ENCODE measurements around the gene CA10.

CA10 gene

DNA sequence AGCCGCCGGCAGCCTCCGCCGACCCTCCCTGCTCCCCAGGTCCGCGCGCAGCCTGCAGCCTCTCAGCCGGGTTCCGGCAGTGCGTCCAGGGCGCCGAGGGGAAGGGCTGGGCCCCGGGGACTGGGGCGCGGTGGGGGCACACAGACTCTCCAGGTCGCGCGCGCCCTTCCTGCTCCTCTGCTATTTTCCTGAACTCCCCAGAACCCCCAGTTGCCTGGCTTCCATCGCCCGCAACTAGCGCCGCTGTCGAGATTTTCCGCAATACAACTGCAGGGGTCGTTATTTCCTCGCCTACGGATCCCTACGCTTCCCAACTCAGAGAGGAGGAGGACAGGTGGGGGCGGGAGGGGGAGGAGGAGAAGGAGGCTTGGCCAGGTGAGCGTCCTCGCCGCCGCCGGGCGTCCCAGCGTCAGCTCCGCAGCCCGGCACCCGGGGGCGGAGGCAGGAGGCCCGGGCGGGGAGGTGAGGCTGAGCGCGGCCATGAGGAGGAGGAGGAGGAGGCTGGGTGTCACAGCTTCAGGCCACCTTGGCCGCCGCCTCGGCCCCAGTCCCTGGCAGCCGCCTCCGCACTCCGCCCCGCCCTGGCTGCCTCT lies at the start of gene CA10:
Gene CA10, minus strand, starts transcription at position 265 of the 593 bp plus-strand sequence.
- DNase-seq: no peak

DNA sequence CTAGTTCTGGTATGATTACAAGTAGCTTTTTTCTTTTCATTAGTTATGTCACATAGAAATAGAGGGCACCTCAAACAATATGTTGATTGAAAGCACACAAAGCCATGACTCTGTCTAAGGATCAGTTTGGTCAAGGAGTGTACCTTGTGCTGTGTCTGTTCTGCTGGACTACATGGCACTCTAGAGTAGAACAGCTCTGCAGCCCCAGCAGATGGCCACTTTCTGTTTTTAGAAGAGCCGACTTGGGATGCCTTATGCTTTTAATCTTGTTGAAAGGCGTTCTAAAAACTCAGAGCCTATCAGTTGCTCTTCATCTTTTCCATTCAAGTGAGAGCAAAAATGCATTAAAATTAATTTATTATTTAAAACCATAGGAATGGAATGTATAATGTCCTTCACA lies 49.3 kb upstream of the CA10 start:
- no peak for DNase-seq

DNA sequence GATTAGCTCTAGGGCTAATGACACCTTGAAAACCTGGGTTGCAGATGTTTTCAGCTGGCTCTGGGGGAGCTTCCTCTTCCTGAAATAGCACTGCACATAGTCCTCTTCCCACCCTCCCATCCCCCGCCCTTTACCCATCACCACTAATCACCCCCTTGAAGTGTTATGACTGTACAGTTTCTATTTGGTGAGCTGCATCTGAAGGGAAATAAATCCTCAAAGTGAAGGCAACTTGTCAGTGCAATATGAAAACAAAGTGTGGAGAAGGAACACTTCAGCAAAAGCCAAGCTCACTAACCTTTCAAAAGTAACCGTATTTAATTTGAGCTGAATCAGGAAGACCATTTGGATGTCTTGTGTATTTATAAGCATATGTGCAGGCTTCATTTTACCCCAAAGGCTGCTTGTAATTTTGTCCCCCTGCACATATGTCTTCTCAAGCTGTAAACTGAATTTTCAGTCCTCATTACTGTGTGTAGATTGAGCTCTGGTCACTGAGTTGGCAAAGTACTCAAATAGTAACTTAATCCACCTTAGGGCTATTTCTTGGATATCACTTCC lies 44.1 kb upstream of the CA10 start:
- DNase-seq: no peak

GRCh38 chr17:52201767-52202519 lies 43.4 kb upstream of the CA10 start:
- DNase-seq: no peak

- DNase-seq: no peak
Measured at GRCh38 chr17:52191491-52191890, 33.0 kb upstream of the CA10 start.

GRCh38 chr17:52181782-52182181 lies 23.3 kb upstream of the CA10 start:
- no peak for DNase-seq

DNA sequence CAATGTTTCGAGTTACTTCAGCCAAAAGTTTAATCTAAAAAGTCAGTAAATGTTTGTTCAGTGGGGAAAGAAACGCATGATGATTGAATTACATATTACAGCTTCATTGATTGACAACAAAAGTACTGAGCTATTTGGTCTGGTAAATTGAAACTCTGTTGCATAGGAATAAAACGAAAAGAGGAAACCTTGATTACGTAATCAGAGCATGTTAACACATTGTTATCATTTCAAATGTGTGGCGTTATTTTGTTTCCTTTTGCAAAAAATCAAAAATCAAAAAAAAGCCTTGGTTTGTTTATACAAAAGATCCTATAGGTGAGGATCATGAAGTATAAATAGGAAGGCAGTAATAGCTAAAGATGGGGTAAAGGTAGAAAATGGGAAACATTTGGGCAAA lies 19.5 kb upstream of the CA10 start:
- DNase-seq: no peak

DNA sequence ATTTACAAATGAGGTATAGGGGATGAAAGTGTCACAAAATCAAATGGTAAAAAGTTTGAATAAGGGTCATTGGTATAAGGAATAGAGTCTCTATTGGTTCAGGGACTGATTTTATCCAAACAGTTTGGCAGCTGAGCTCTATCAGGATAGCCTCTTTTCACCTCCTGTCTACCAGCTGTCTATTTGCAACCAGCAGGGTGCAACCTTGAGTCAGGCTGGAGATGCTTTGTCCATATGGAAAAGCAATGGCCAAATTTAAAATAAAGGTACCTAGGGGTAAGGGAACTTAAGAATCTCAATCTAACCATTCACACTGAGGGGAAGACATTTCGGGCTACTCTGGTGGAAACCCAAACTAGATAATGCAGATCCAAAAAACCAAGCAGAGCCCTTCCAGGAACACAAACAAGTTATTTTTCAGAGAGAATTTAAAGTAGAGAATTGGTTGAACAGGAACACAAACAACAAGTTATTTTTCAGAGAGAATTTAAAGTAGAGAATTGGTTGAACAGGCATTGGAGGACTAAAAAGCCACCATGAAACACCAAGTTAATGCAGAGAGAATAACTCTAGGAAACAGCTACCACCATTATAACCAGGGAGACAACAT lies 12.6 kb upstream of the CA10 start:
- no peak for DNase-seq

DNA sequence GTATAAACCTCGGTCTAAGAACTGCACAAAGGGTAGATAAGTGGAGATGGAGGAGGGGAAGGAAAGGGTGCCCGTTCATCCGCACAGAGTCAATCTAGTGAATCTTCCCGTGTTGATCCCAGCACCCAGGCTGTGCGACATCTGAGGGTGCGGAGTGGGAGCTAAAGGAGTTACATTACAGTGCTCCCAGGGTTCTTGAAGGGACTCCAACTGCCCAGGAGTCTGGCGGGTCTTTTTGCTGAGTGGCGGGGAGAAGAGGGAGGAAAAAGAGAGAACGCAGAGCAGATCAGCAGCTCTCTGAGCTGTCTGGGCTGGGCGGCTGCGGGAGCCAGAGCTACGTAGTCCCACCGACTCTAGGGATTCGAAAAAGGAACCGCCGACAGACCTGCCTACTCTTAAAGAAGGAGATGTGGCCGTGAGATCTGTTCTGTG lies 1.6 kb upstream of the CA10 start:
- DNase-seq: no peak

- no peak for DNase-seq
Measured at GRCh38 chr17:52159246-52160135, 977 bp upstream of the CA10 start.

- no peak for DNase-seq
Measured at GRCh38 chr17:52157603-52158449, 688 bp downstream of the CA10 start.

GRCh38 chr17:52156576-52157570 lies 1.6 kb downstream of the CA10 start:
- no peak for DNase-seq

DNA sequence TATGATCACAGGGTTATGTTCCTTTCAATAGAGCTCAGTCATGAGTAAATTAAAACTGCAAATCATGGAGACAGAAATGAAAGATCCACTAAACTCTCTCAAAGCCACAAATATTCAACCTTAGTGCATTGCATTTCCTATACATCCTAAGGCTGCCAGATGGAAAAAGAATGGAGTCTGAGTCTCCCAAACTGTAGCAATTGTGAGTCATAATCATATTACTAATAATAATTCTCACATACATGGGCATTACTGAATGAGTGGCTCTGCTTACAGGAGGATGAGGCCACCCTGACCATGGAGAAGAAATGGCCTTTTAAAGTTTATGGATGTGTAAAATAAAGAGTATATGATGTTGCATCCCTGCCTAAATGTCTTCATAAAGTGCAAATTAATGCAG lies 3.2 kb downstream of the CA10 start:
- no peak for DNase-seq

- no peak for DNase-seq
Measured at GRCh38 chr17:52154466-52154865, 4.0 kb downstream of the CA10 start.

DNA sequence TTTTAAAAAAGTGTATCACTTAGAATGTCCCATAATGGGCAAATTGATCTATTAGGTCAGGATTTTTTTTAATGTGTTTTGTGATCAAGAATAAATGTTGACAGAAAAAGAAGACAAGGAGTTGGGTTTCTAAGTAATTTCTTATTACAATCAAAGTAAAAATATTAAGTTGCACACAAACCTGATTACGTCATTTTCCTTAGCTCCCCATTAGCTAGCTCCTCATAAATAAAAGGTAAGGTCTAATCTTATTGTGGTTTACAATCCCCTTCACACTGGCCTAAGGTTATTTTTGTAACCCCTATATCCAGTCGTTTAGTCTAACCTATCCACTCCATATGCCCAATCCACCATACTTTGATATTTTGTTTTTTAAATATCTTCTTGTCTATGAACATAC lies 7.6 kb downstream of the CA10 start:
- DNase-seq: no peak

GRCh38 chr17:52149626-52150025 lies 8.9 kb downstream of the CA10 start:
- DNase-seq: no peak

- DNase-seq: no peak
Measured at GRCh38 chr17:52148969-52149351, 9.6 kb downstream of the CA10 start.

DNA sequence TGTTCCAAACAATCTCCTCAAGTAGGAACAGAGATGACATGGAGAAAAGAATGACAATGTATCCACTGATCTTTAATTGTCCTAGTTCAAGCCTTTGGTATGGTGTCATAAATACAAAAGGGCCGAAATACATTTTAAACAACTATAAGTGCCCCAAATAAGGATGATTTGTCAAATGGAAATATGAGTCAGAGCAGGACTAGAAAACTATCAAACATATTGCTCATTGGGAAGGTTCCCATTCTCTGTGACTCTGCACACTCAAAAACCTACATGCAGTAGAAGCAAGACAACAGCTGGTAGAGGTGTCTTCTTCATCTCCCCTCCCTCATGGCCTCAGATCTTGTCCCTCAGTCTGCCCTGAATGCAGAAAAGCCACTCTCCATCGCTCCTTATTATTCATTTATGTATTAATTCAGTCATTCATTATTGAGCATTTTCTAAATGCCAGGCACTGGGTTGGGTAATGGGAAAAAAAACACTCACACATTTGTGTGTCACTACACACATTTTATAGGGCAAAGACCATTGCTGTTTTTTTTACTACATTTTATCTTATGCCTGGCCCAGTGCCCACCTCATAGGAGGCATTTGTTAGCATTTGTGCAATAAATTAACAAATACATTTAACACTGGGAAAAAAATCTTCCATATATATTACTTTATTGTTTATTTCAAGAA lies 10.1 kb downstream of the CA10 start:
- no peak for DNase-seq

GRCh38 chr17:52147872-52148271 lies 10.6 kb downstream of the CA10 start:
- peak; percentile 34 for DNase-seq

GRCh38 chr17:52147431-52147830 lies 11.1 kb downstream of the CA10 start:
- DNase-seq: no peak
